ENCODE measurements around the gene GRK2. TPM values are rescaled to one million over a fixed set of nuclear protein-coding genes. Genes with fewer than 3 reads are reported as not detected.

The GRK2 gene
- total and polyA plus RNA-seq, 2 of the 13 experiments (the other 11 are each of a cell fraction or from before 2014, with no cell fraction given), result 31.3 to 42.4 TPM

DNA sequence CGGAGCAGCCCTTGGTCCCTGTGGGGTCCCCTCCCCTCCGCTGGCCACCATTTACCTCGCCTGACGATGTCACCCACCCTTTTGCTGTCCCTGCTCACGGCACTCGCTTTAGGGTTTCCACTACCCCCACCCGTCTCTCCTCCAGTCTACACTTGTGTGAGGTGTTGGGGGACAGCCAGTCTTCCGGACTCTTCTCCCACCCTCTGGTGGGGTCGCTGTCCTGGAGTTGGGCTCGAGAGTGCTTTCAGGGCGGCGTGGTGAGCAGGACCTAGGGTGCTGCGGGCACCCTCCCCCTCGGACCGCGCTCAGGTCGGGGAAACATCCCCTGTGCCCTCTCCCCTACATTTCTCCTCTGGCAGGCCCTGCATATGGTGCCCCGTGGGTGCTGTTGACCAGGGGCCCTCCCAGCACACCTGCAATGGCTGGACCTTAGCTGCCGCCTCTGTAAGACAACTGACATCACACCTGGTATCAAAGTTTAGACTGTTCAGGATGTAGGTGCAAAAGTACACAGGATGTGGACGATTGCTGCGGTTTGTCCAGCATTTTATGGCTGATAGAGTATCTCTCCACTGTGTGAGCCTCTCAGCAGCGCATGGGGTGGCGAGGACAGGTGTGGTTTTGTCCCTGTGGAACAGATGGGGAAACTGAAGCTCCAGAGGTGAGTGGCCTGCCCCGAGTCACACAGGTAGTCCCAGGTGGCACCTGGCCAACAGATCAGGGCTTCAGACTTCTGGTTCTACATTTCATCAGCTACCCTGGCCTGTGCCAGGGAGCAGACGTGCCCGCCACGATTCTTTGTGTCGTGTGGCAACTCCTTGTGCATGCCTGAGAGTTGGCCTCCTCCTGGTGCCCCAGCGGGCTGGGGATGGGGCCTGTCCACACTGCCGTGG is 1.2 kb downstream of the GRK2 start (continued):
- TF ChIP-seq, protein P1, sequence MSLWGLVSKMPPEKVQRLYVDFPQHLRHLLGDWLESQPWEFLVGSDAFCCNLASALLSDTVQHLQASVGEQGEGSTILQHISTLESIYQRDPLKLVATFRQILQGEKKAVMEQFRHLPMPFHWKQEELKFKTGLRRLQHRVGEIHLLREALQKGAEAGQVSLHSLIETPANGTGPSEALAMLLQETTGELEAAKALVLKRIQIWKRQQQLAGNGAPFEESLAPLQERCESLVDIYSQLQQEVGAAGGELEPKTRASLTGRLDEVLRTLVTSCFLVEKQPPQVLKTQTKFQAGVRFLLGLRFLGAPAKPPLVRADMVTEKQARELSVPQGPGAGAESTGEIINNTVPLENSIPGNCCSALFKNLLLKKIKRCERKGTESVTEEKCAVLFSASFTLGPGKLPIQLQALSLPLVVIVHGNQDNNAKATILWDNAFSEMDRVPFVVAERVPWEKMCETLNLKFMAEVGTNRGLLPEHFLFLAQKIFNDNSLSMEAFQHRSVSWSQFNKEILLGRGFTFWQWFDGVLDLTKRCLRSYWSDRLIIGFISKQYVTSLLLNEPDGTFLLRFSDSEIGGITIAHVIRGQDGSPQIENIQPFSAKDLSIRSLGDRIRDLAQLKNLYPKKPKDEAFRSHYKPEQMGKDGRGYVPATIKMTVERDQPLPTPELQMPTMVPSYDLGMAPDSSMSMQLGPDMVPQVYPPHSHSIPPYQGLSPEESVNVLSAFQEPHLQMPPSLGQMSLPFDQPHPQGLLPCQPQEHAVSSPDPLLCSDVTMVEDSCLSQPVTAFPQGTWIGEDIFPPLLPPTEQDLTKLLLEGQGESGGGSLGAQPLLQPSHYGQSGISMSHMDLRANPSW (CRISPR knock-in tag; IDR thresholded peaks at IDR 0.05; ENCODE audit: borderline replicate concordance), result no peak
- TF ChIP-seq STAT5B (CRISPR knock-in tag; IDR thresholded peaks at IDR 0.05) (no peak), SNAPC2 (CRISPR knock-in tag; IDR thresholded peaks at IDR 0.05) (no peak), BHLHE40 (IDR thresholded peaks at IDR 0.05; ENCODE audit: low read length) (no peak), EHMT2 (IDR thresholded peaks at IDR 0.05; ENCODE audit: borderline replicate concordance, low read depth, low read length) (no peak), RBAK (CRISPR knock-in tag; IDR thresholded peaks at IDR 0.05) (0 out of 2 replicates have a peak, but pooled peaks have one; percentile 18), ZFY (CRISPR knock-in tag; IDR thresholded peaks at IDR 0.05) (0 out of 2 replicates have a peak, but pooled peaks have one; percentile 15), HOXD1 (CRISPR knock-in tag; IDR thresholded peaks at IDR 0.05) (no peak), KDM1A (CRISPR knock-in tag; IDR thresholded peaks at IDR 0.05) (no peak), RFX3 (CRISPR knock-in tag; IDR thresholded peaks at IDR 0.05) (no peak), SCMH1 (CRISPR knock-in tag; IDR thresholded peaks at IDR 0.05; ENCODE audit: borderline replicate concordance) (no peak), ZNF432 (CRISPR knock-in tag; IDR thresholded peaks at IDR 0.05; ENCODE audit: borderline replicate concordance) (no peak), SNRNP70 (IDR thresholded peaks at IDR 0.05; ENCODE audit: low read depth, low read length) (no peak), NFE2L2 (IDR thresholded peaks at IDR 0.05; ENCODE audit: low read length) (no peak), FOXJ3 (CRISPR knock-in tag; IDR thresholded peaks at IDR 0.05; ENCODE audit: borderline replicate concordance) (no peak), HOXA3 (CRISPR knock-in tag; IDR thresholded peaks at IDR 0.05) (peak; percentile 65), ZNF891 (CRISPR knock-in tag; IDR thresholded peaks at IDR 0.05) (no peak; the same call in 1 of the 2 replicates), ZNF234 (CRISPR knock-in tag; conservative IDR thresholded peaks at IDR 0.05) (no peak), KAT8 (CRISPR knock-in tag; IDR thresholded peaks at IDR 0.05) (no peak)
- TF ChIP-seq, protein P2, sequence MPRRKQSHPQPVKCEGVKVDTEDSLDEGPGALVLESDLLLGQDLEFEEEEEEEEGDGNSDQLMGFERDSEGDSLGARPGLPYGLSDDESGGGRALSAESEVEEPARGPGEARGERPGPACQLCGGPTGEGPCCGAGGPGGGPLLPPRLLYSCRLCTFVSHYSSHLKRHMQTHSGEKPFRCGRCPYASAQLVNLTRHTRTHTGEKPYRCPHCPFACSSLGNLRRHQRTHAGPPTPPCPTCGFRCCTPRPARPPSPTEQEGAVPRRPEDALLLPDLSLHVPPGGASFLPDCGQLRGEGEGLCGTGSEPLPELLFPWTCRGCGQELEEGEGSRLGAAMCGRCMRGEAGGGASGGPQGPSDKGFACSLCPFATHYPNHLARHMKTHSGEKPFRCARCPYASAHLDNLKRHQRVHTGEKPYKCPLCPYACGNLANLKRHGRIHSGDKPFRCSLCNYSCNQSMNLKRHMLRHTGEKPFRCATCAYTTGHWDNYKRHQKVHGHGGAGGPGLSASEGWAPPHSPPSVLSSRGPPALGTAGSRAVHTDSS (CRISPR knock-in tag; conservative IDR thresholded peaks at IDR 0.05), result no peak
- TF ChIP-seq, protein P3, sequence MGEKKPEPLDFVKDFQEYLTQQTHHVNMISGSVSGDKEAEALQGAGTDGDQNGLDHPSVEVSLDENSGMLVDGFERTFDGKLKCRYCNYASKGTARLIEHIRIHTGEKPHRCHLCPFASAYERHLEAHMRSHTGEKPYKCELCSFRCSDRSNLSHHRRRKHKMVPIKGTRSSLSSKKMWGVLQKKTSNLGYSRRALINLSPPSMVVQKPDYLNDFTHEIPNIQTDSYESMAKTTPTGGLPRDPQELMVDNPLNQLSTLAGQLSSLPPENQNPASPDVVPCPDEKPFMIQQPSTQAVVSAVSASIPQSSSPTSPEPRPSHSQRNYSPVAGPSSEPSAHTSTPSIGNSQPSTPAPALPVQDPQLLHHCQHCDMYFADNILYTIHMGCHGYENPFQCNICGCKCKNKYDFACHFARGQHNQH (CRISPR knock-in tag; IDR thresholded peaks at IDR 0.05), result peak; percentile 13; the same call in 1 of the 2 replicates
- TF ChIP-seq, protein P4, sequence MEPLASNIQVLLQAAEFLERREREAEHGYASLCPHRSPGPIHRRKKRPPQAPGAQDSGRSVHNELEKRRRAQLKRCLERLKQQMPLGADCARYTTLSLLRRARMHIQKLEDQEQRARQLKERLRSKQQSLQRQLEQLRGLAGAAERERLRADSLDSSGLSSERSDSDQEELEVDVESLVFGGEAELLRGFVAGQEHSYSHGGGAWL (CRISPR knock-in tag; IDR thresholded peaks at IDR 0.05), result no peak
- TF ChIP-seq, protein P5, sequence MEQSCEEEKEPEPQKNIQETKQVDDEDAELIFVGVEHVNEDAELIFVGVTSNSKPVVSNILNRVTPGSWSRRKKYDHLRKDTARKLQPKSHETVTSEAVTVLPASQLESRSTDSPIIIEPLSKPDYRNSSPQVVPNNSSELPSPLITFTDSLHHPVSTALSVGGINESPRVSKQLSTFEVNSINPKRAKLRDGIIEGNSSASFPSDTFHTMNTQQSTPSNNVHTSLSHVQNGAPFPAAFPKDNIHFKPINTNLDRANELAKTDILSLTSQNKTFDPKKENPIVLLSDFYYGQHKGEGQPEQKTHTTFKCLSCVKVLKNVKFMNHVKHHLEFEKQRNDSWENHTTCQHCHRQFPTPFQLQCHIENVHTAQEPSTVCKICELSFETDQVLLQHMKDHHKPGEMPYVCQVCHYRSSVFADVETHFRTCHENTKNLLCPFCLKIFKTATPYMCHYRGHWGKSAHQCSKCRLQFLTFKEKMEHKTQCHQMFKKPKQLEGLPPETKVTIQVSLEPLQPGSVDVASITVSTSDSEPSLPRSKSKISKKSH (CRISPR knock-in tag; IDR thresholded peaks at IDR 0.05; ENCODE audit: borderline replicate concordance), result no peak; the same call in 1 of the 2 replicates

Data from HepG2 (cell line).